Prostate gland (tissue), 2 donors: Measurements from ENCODE around the gene ABI3BP. TPM values are rescaled to one million over a fixed set of nuclear protein-coding genes. Genes with fewer than 3 reads are reported as not detected.

ENCODE experiments used
- DNase-seq: peaks from one replicate; pipeline ENCODE4 v3.0.0-alpha.2; 2019; ENCODE audit warnings: low spot score
- H3K27ac ChIP-seq, 2 donors: fragments of 200-600 bp; sonication (generic); 2 replicates each; pipeline ENCODE4 v1.5.1; 2017 to 2019
- H3K27me3 ChIP-seq: fragments of 200-600 bp; sonication (generic); replicated peaks from 2 replicates; pipeline ENCODE4 v1.5.1; 2019; ENCODE audit not compliant: insufficient read depth
- H3K36me3 ChIP-seq, 2 donors: fragments of 200-600 bp; sonication (generic); 1 replicate in 1 of 2; 2 replicates in 1 of 2; pipeline versions ENCODE4 v1.5.1 to v1.8.1; 2017 to 2019
- H3K4me1 ChIP-seq: fragments of 200-600 bp; sonication (generic); replicated peaks from 2 replicates; pipeline ENCODE4 v1.5.1; 2019
- H3K4me3 ChIP-seq, 2 donors: fragments of 200-600 bp; sonication (generic); 2 replicates each; pipeline ENCODE4 v1.5.1; 2017 to 2019
- H3K9me3 ChIP-seq: fragments of 200-600 bp; sonication (generic); 2 replicates; pipeline ENCODE4 v1.5.1; 2017
- CTCF ChIP-seq, 4 experiments: fragments of 200-600 bp in 2 of 4; fragments of 450-650 bp in 2 of 4; sonication (generic) in 2 of 4; IDR thresholded peaks; 1 replicate in 3 of 4; 2 replicates in 1 of 4; pipeline ENCODE4 v1.5.1; 2016 to 2019; ENCODE audit warnings: antibody characterized with exemption in 4 of 4, mild to moderate bottlenecking in 2 of 4, moderate library complexity in 2 of 4
- POLR2A ChIP-seq: fragments of 450-650 bp; IDR thresholded peaks from one replicate; pipeline ENCODE4 v1.6.1; 2016; ENCODE audit warnings: antibody characterized with exemption, mild to moderate bottlenecking
- POLR2AphosphoS5 ChIP-seq: sonication (generic); formaldehyde crosslinking; IDR thresholded peaks from one replicate; pipeline ENCODE4 v1.6.1; 2017; ENCODE audit warnings: antibody characterized with exemption
- WGBS: methylation state at CpG from one replicate; pipeline ENCODE4 v1.1.5; 2018; 5-methylcytosine and 5-hydroxymethylcytosine counted together
- intact Hi-C: fragments of 100-400 bp; cut with DNase I; formaldehyde crosslinking; loops from one replicate; pipeline ENCODE4 v1.14.2; 2022
- total RNA-seq, 2 donors: library from RNA; depleted of rRNA; stranded (reverse); fragments of >200 nt; gene quantifications; one replicate each; pipeline ENCODE4 v1.1.0, GENCODE V29; 2016

ABI3BP gene
- total RNA-seq, 2 donors from 2014 or later, result 15.3 to 16.6 TPM

GRCh38 chr3:100880072-100880471 is 113.1 kb downstream of the ABI3BP start:
- no peaks in the 10 kb centered on the region for H3K27me3 ChIP-seq
- intact Hi-C loops, result no loop called here
- H3K36me3 ChIP-seq, result no peaks in the 10 kb centered on the region
- DNase-seq, result no peak
- no peak overlapping the region for H3K27ac ChIP-seq
- H3K4me3 ChIP-seq, result no peak overlapping the region
- TF ChIP-seq CTCF (IDR thresholded peaks at IDR 0.05), result no peak
- TF ChIP-seq POLR2A, result no peak
- TF ChIP-seq POLR2AphosphoS5, result no peak
- 61% methylated on average over 7 of the region's 7 CpGs for WGBS
- no peaks in the 10 kb centered on the region for H3K4me1 ChIP-seq
- no peaks in the 10 kb centered on the region for H3K9me3 ChIP-seq

- DNase-seq, result no peak
- intact Hi-C loops, result no loop called here
- Histone ChIP-seq H3K4me3 (no peak overlapping the region), H3K27ac (no peak overlapping the region), H3K9me3 (no peaks in the 10 kb centered on the region), H3K36me3 (no peaks in the 10 kb centered on the region), H3K4me1 (no peaks in the 10 kb centered on the region), H3K27me3 (no peaks in the 10 kb centered on the region)
- 64% methylated on average over 4 of the region's 4 CpGs for WGBS
- no peak for TF ChIP-seq POLR2AphosphoS5
- TF ChIP-seq POLR2A, result no peak
- no peak for TF ChIP-seq CTCF (IDR thresholded peaks at IDR 0.05)
Measured at GRCh38 chr3:100879195-100879810, 113.9 kb downstream of the ABI3BP start.

GRCh38 chr3:100877286-100877685 is 115.9 kb downstream of the ABI3BP start:
- H3K27ac ChIP-seq, result no peak overlapping the region
- intact Hi-C loops, result no loop called here
- DNase-seq, result no peak
- H3K36me3 ChIP-seq, result no peaks in the 10 kb centered on the region
- H3K4me1 ChIP-seq, result no peaks in the 10 kb centered on the region
- H3K4me3 ChIP-seq, result no peak overlapping the region
- no peak for TF ChIP-seq POLR2A
- TF ChIP-seq CTCF (IDR thresholded peaks at IDR 0.05), result no peak
- TF ChIP-seq POLR2AphosphoS5, result no peak
- 89% methylated on average over 2 of the region's 2 CpGs for WGBS
- H3K27me3 ChIP-seq, result no peaks in the 10 kb centered on the region
- H3K9me3 ChIP-seq, result no peaks in the 10 kb centered on the region

- intact Hi-C loops, result no loop called here
- Histone ChIP-seq H3K9me3 (no peaks in the 10 kb centered on the region), H3K4me1 (no peaks in the 10 kb centered on the region), H3K36me3 (no peaks in the 10 kb centered on the region), H3K27me3 (no peaks in the 10 kb centered on the region), H3K4me3 (no peak overlapping the region), H3K27ac (no peak overlapping the region)
- 19% methylated on average over 5 of the region's 5 CpGs for WGBS
- no peak for TF ChIP-seq POLR2A
- peak; percentile 47 for DNase-seq
Measured at GRCh38 chr3:100875239-100875638, 118.0 kb downstream of the ABI3BP start.

GRCh38 chr3:100873611-100874010 is 119.6 kb downstream of the ABI3BP start:
- no peak overlapping the region for H3K27ac ChIP-seq
- no peak overlapping the region for H3K4me3 ChIP-seq
- 89% methylated on average over 3 of the region's 3 CpGs for WGBS
- H3K27me3 ChIP-seq, result no peaks in the 10 kb centered on the region
- no peak for DNase-seq
- intact Hi-C loops, result no loop called here
- no peaks in the 10 kb centered on the region for H3K4me1 ChIP-seq
- H3K9me3 ChIP-seq, result no peaks in the 10 kb centered on the region
- no peaks in the 10 kb centered on the region for H3K36me3 ChIP-seq
- TF ChIP-seq CTCF (IDR thresholded peaks at IDR 0.05) (no peak), POLR2AphosphoS5 (no peak), POLR2A (no peak)
